SKM-1 treated with dmso at 0.1 percent for 144 hours (cell line): ENCODE results near the gene FMNL2.
A peak's percentile ranks its signal among the peaks of the same experiment; 100 is the strongest.

Experiments
- DNase-seq: peaks from one replicate; lab custom pipeline; 2025; ENCODE audit not compliant: unreplicated experiment; lab: John Stamatoyannopoulos, UW

FMNL2 gene

GRCh38 chr2:152569186-152569585 lies 234.2 kb downstream of the FMNL2 start:
- DNase-seq = no peak

- no peak for DNase-seq
Measured at GRCh38 chr2:152571048-152571766, 236.2 kb downstream of the FMNL2 start.

GRCh38 chr2:152572031-152572430 lies 237.1 kb downstream of the FMNL2 start:
- no peak for DNase-seq

DNA sequence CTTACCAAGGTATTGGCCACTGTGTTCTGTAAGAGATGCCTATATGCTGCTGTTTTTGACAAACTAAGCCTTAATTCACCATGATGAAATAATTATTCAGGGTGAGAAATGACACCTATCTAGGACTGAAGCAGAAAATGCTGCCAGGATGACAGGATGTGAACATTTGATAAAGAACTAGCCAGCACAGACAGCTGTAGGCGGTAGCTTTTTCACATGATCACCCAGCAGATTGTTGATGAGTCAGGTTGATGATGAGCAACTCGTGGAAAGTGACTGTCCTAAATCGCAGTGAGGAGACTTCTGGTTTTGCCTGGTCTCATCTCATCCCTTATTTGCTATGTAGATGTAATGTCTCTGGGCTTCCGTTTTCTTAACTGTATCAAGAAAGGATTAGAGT lies 238.2 kb downstream of the FMNL2 start:
- no peak for DNase-seq

GRCh38 chr2:152577579-152577978 lies 242.6 kb downstream of the FMNL2 start:
- DNase-seq = no peak

DNA sequence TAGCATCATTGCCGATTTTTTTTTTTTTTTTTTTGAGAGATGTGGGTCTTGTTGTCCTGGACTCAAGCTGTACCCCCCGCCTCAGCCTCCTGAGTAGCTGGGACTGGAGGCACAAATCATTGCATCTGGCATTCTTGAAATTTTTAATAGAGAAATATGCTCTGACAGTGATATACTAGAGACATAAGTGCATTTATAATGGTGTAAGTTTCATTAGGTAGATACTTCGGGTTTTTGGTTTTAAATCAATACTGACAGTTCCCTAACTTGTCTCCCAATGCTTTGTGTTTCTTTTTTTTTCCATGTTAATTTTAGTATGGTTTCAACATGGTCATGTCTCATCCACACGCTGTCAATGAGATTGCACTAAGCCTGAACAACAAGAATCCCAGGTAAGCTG lies 243.6 kb downstream of the FMNL2 start:
- no peak for DNase-seq

GRCh38 chr2:152580714-152581113 lies 245.7 kb downstream of the FMNL2 start:
- DNase-seq = no peak

DNA sequence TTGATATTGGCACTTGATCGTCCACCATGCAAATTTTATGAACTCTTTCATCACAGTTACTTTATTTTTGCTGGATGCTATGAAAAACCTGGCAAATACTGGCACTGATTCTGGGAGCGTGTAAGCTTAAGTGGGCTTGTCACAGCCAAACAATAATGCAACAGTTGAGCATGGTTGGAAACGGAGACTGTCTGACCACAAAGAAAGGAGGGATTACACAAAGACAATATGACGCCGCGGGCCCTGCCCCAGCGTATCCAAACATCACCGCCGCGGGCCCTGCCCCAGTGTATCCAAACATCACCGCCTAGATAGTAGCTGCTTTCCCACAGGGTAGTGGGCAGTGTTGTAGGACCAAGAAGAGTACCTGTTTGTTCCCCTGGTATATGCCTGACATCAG lies 246.4 kb downstream of the FMNL2 start:
- no peak for DNase-seq

GRCh38 chr2:152582081-152582480 lies 247.1 kb downstream of the FMNL2 start:
- DNase-seq = no peak

- DNase-seq = no peak
Measured at GRCh38 chr2:152583512-152584229, 248.7 kb downstream of the FMNL2 start.

DNA sequence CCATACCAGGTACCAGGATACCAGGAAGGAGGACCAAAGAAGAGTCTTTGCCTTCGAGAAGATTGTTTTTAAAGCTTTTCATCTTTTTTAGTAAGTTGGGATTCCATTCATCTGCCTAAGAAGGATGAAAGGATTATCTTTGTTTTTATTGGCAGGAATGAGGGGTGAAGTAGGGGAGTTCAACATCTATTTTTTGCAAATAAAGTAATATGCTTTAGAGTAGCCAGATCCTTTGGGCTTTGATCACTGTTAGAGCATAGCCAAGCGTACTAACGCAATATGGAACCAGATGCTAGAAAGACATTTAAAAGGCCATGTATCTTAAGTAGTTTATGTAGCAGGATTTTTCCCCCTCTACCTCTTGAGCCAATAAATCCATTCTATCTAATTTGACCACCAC lies 249.3 kb downstream of the FMNL2 start:
- no peak for DNase-seq

DNA sequence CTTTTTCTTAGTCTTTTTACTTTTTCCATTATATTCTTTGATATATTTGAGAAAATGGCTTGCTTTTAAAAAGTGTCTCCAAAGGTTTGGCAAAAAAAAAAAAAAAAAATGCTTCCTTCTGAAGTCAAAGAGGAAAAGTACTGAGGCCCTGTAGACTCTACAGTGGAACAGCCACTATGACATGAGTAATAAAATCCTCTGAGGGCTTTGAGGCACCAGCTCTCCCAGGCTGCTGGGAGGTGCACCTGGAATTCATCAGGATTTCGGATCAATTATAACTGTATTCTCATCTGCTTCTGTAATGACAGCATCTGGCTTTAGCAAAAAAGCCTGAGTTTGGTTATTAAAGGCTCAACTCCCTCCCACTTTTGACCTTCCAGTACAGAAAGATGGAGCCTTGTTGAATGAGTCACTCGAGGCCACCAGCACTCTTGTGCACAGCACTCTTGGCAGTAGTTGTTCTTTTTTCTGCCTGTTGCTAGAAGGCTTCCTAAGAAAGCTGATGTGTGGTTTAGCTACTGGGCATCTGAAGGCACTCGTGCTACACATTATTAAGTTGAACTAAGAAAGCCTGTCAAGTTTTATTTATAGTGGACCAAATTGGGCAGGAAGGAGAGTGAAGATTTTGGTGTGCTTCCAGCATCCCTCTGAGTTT lies 251.0 kb downstream of the FMNL2 start:
- DNase-seq = no peak

DNA sequence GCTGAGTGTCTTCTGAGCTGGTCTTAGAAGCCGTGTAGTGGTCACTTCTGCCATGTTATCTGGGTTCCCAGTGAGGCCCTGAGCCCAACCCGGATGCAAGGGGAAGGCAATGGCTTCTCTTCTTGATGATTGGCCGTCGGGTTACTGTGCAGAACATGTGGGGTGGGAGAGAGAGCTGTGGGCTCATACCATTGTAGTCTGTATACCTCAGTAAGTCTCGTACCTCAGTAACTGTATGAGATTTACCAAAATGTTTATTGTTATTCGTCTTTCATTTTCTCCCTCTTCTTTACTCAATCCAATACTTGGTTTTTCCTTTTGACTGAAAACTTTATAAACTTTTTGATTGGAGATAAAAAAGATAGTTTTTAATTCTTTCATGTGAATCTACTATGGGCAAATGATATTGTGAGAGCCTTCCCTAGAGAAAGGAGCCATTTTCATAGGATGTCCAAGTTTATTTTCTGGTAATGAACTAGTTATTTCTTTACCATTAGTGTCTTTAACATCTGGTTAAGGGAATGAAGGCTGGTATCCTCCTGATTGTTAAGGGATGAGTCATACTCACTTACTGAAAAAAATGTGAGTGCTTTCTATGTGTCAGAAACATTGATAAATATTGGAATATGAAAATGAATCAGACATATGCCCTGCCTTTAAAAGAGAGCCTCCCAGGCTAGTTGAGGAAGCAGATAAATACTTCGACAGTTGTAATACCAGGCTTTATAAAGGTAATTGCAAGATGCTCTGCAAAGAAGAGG lies 252.4 kb downstream of the FMNL2 start:
- DNase-seq = no peak

DNA sequence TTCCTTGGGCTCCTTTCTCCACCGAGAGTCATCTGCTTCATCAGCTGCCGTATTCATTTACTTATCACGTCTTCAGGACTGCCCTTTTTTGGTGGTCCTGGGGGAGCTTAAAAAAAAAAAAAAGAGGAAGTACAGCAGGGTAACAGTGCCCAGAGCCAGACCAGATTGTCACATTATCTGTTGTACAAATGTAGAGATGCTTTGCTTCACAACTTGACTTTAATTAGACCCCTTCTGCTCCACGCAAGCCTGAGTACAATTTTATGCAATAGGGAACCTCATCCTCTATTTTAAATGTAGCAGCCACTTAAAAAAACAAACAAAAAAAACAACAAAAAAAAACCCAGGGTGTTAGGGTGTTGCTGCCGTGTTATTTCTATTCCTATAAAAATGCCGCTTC lies 254.0 kb downstream of the FMNL2 start:
- DNase-seq = no peak

GRCh38 chr2:152594022-152594766 lies 259.2 kb downstream of the FMNL2 start:
- DNase-seq = peak; percentile 51

DNA sequence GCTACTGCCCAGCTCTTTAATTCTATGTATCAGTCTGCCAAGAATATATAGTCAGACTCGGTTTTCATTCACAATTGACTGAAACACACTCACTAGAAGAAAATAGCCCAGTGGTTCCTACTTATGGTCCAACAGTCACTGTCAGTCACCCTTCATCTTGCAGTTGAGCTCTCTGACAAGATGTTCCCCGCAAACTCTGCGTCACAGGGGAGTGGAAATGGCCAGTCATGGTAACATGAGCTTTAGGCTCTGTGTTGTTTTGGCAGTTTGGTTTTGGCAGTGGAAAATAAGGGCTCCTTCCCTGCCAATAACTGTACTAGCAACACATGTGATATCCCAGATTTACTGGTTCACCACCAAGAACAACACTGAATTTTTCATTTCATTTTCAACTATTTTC lies 259.8 kb downstream of the FMNL2 start:
- DNase-seq = no peak

DNA sequence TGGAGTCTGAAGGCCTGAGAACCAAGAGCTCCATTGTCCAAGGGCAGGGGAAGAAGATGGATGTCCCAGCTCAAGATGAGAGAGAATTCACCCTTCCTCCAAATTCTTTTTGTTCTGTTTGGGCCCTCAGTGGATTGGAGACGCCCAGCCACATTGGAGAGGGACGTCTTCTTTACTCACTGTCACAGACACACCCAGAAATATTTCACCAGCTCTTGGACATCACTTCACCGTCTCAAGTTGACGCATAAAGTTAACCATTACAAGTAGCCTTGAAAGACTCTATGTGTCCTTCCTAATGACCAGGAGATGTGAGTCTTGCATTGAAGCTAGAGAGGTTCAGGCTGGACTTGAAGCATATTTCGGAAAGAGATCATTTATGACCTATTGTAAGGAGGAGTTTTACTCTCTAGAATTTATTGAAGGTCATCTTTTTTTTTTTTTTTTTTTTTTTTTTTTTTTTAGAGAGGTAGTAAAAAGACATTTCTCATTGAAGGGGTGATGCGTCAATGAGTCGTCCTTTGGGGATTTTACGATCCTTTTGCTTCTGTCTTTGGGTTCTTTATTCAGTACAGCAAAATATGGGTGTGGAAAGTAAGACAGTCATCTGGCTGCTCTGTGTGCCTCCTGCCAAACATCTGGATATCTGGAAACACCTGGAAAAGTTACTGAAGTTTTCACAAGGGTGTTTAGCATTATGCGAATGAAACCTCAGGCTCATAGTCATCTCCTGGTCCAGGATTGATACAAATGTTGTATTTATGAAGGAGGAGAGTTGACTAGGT lies 264.2 kb downstream of the FMNL2 start:
- DNase-seq = no peak

DNA sequence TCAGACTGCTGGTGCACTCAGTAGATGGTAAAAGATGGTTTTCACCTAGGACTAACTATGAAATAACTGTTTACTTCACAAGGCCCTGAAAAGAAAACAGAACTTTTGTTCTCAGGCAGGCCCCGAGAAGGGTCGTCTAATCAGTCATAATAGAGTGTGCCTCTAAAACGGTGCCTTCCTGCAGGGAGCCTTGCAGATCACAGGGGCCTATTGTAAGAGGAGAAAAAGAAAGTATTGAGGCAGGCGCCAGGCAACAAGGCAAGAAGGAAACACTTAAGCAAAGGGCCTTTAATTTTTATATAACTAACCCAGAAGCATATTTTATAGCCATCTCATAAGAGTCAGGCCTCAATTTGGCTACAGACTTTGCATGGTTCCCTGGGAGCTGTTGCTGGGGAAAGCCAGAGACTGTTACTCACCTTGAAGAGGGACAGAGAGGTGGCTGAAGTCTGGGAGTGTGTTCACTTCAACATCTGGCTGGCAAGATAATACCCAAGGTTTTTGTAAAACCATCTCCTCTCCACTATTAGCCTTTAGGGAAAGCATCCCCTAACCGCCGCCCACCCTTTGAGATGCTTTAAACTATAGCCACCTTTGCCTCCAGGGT lies 265.2 kb downstream of the FMNL2 start:
- no peak for DNase-seq

DNA sequence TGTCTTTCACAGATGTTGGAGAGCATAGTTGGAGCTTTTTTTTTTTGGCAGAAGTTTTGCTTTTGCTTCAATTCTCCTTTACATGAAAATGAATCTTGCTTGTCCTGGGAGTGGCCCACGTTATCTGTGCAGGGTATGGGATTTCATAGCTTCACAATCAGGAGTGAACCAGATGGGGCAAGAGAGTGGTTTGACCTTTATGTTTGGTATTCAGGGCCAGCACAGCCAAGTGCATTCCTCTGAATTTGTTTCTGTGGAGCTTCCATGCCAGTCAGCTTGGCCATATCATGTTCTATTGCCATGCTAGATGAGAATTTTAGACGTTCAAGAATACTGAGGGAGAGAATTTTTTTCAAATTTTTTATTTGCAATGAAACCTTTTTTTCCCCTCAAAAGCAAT lies 265.7 kb downstream of the FMNL2 start:
- DNase-seq = no peak

- no peak for DNase-seq
Measured at GRCh38 chr2:152602750-152603149, 267.8 kb downstream of the FMNL2 start.
